ENCODE data around the gene ABR.
A peak's percentile ranks its signal among the peaks of the same experiment; 100 is the strongest.

Gene ABR

GRCh38 chr17:1029196-1029921 lies 150.4 kb downstream of the ABR start:
- peak in 1 of 2 experiments; percentile 55 for DNase-seq

GRCh38 chr17:1027044-1027443 lies 152.7 kb downstream of the ABR start:
- DNase-seq, result no peak

GRCh38 chr17:1026599-1026975 lies 153.2 kb downstream of the ABR start:
- no peak for DNase-seq

- DNase-seq, result no peak
These were observed 153.8 kb downstream of the ABR start for GRCh38 chr17:1025733-1026598.

- no peak for DNase-seq
These were observed 155.7 kb downstream of the ABR start for GRCh38 chr17:1024076-1024475.

- peak in 1 of 2 experiments; percentile 22 for DNase-seq
These were observed 157.3 kb downstream of the ABR start for GRCh38 chr17:1022278-1023024.

- DNase-seq, result no peak
These were observed 158.6 kb downstream of the ABR start for GRCh38 chr17:1021147-1021546.

- DNase-seq, result no peak
These were observed 160.3 kb downstream of the ABR start for GRCh38 chr17:1019451-1019850.

GRCh38 chr17:1018547-1018946 lies 161.2 kb downstream of the ABR start:
- DNase-seq, result no peak

GRCh38 chr17:1013729-1014090 lies 166.1 kb downstream of the ABR start:
- DNase-seq, result no peak

- DNase-seq, result peak in 1 of 2 experiments; percentile 42
These were observed 166.7 kb downstream of the ABR start for GRCh38 chr17:1012823-1013728.

- peak; percentile 60 to 87 for DNase-seq
These were observed 167.7 kb downstream of the ABR start for GRCh38 chr17:1011760-1012735.

- no peak for DNase-seq
These were observed 168.6 kb downstream of the ABR start for GRCh38 chr17:1011138-1011537.

GRCh38 chr17:1010586-1010985 lies 169.2 kb downstream of the ABR start:
- no peak for DNase-seq

GRCh38 chr17:1010086-1010450 lies 169.7 kb downstream of the ABR start:
- DNase-seq, result no peak

- no peak for DNase-seq
These were observed 170.3 kb downstream of the ABR start for GRCh38 chr17:1009229-1010085.

- DNase-seq, result no peak
These were observed 171.6 kb downstream of the ABR start for GRCh38 chr17:1008008-1008761.

GRCh38 chr17:1007310-1008007 lies 172.3 kb downstream of the ABR start:
- no peak for DNase-seq

GRCh38 chr17:1006054-1006453 lies 173.7 kb downstream of the ABR start:
- no peak for DNase-seq

Measured in NCI-H524 (cell line).